ENCODE measurements around the gene CHRNA3. TPM values are rescaled to one million over a fixed set of nuclear protein-coding genes. Genes with fewer than 3 reads are reported as not detected.
"Not testable (repeated sequence)": the region's sequence is repeated elsewhere in the genome, so short reads cannot be mapped to it uniquely, and the experiment has no call there.

Gene CHRNA3
- total RNA-seq, 1 experiment from 2014 or later = not detected

DNA sequence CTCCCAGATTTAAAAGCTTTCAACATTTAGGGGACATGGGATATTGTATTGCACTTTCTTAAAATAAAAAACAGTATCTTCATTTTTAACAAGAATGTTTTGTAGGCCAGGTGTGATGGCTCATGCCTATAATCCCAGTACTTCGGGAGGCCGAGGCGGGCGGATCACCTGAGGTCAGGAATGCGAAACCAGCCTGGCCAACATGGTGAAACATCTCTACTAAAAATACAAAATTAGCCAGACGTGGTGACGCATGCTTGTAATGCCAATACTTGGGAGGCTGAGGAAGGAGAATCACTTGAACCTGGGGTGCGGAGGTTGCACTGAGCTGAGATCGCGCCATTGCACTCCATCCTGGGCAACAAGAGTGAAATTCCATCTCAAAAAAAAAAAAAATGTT is 60.6 kb downstream of the CHRNA3 start:
- DNase-seq (ENCODE audit: low read depth) = not testable (repeated sequence)

DNA sequence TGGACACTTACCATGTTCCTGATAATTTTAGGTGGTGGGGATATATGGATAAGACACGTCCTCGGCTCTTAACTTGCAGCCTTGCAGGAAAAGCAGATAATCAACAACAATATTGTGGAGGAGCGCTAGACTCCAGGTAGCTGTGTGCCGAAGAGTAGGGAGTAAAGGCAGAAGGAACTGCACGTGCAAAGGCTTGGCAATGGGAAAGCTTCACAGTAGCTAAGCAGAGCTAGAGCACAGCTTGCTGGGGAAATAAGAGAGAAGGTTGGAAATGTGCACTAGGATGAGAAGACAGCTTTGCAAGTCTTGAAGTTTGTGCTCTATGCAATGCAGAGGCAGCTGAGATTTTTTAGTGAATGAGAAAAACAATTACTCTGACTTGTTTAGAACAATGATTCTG is 68.2 kb downstream of the CHRNA3 start:
- DNase-seq (ENCODE audit: low read depth) = no peak

DNA sequence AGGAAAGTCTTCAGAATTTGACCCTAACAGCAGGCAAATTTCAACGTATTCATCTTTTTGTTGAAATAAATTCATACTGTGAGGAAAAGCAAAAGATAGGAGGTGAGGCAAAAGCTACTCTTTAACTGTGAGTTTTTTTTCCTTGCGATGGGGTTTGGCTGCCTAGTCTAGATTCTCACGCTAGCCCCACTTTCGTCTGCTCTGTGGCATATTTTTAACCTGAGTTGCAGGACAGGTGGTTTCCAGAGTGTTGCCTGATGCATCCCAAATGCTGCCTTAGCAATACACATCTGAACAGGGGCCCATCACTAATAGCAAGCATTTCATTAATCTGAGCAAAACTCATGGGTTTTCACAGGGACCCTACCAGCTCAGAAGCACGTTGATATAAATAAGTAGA is 68.9 kb downstream of the CHRNA3 start:
- DNase-seq (ENCODE audit: low read depth) = no peak

DNA sequence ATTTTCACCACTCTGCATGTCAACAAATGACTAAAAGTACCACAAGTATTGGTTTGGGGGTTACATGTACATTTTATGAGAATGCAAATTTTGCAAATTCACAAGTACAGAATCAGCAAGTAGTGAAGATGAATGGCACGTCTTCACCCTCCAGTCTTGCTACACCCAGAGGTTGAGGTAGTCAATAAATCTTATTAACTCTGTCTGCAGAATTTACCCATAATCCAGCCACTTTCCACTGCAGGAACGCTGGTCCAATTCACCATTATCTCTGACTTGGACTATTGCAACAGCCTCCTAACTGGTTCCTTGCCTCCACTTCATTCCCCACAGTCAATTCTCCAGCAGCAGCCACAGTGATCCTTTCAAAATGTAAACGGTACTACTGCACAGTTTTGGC is 70.0 kb downstream of the CHRNA3 start:
- DNase-seq (ENCODE audit: low read depth) = no peak

DNA sequence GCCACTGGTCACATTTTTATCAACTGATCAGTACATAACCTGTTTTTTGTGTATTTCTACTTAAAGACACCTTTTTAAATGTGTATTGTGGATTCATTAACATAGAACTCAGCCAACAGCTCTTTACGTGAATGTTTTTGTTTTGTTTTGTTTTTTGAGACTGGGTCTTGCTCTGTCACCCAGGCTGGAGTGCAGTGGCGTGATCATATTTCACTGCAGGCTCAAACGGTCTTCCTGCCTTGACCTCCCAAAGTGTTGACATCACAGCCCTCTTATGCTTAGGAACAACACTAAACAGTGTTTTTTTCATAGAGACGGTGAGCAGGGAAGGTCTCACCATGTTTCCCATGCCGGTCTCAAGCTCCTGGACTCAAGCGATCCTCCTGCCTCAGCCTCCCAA is 70.6 kb downstream of the CHRNA3 start:
- DNase-seq (ENCODE audit: low read depth) = no peak

Other genes starting within 250 kb of the CHRNA3 start
- gene IREB2, start 182.8 kb downstream of the CHRNA3 start, total RNA-seq (2014; rRNA removed; shearing (Covaris generic)) = 10.3 and 16.4 TPM in 2 replicates
- 5.6 and 9.6 TPM in 2 replicates for gene HYKK, start 113.4 kb downstream of the CHRNA3 start, total RNA-seq (2014; rRNA removed; shearing (Covaris generic))
- gene PSMA4, start 80.6 kb downstream of the CHRNA3 start, total RNA-seq (2014; rRNA removed; shearing (Covaris generic)) = 510 and 575 TPM in 2 replicates
- 5.0 and 14.7 TPM in 2 replicates for gene CHRNA5, start 55.5 kb downstream of the CHRNA3 start, total RNA-seq (2014; rRNA removed; shearing (Covaris generic))
- not detected in 2 replicates for gene CHRNB4, start 20.2 kb upstream of the CHRNA3 start, total RNA-seq (2014; rRNA removed; shearing (Covaris generic))
- gene ADAMTS7, start 190.5 kb upstream of the CHRNA3 start, total RNA-seq (2014; rRNA removed; shearing (Covaris generic)) = 0.25 and 0.79 TPM in 2 replicates